Right hindlimb (tissue), 1 donor: Measurements from ENCODE around the gene ZNF506.
A peak's percentile ranks its signal among the peaks of the same experiment; 100 is the strongest.
"Not testable (repeated sequence)": the region's sequence is repeated elsewhere in the genome, so short reads cannot be mapped to it uniquely, and the experiment has no call there.

Experiments used
- DNase-seq: peaks from one replicate; pipeline ENCODE4 v3.0.0-alpha.2; 2018

The ZNF506 gene

DNA sequence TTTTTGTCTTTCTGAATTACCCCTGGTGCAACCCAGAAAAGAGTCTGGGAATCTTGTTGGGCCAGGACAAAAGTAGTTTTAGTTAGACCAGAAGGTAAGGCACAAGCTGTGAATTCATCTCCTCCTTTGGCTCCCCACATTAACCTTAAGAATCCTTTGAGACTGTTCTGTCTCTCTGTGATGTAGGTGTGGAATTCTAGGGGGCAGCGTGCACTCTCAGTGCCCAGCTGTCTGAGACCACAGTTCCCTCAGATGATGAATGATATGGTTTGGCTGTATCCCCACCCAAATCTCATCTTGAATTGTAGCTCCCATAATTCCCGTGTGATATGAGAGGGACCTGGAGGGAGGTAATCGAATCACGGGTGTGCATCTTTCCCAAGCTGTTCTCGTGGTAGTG, 43.9 kb downstream of the ZNF506 start:
- no peak for DNase-seq

DNA sequence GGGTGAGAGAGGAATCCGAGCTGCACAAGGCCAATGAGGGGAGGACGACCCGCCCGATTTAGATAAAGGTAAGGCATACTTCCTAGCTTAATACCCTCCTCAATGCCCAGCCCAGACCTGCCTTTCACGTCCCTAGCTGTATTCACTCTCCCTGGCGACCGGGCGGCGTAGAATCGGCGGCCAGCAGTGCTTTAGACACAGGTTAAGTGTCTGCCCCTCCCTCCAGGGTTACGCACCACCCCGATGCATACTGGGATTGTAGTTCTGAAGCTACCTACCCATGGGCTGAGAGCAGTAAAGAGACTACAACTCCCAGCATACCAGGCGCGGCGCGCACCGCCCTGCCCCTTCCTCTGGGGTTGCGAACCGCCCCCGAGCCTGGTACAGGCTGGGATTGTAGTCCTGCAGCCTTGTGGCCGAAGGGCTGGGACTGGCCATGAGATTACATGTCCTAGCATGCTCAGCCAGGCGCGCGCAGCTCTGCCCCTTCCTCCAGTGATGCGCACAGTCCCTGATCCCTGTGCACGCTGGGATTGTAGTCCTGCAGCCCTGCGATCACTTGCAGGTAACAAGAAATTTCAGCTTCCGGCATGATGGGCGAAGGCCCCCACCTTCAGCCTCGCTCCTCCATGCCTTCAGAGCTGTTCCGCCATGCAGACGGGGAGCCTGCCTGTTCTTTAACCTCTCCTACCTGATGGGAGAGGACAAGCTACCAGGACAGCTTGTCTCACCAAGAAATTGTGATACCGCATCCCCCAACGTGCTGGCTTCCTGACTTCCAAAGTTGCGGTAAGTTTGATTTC, 45.1 kb downstream of the ZNF506 start:
- peak; percentile 99 for DNase-seq

DNA sequence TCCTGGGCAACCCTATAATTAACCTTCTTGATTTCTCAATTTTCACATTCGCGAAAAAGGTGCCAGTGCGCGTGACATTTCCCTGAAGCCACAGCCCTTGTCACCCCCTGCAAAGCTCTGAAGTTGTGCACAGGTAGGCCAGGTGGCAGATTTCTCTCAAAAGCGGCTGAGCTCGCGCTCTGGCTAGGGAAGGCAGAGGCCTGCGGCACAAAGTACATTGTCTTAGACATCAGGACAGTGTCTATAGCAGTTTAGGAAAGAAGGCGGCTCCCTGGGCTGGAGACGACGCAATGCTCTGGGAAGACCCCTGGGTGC, 45.7 kb downstream of the ZNF506 start:
- no peak for DNase-seq

- no peak for DNase-seq
These were observed 47.1 kb downstream of the ZNF506 start for GRCh38 chr19:19774354-19775033.

- DNase-seq: not testable (repeated sequence)
These were observed 49.6 kb downstream of the ZNF506 start for GRCh38 chr19:19771963-19772362.

- DNase-seq: not testable (repeated sequence)
These were observed 51.6 kb downstream of the ZNF506 start for GRCh38 chr19:19769971-19770370.

- no peak for DNase-seq
These were observed 63.4 kb downstream of the ZNF506 start for GRCh38 chr19:19758164-19758563.

- no peak for DNase-seq
These were observed 68.7 kb downstream of the ZNF506 start for GRCh38 chr19:19752760-19753403.

GRCh38 chr19:19751846-19752245, 69.7 kb downstream of the ZNF506 start:
- DNase-seq: no peak

GRCh38 chr19:19750842-19751790, 70.4 kb downstream of the ZNF506 start:
- DNase-seq: no peak

DNA sequence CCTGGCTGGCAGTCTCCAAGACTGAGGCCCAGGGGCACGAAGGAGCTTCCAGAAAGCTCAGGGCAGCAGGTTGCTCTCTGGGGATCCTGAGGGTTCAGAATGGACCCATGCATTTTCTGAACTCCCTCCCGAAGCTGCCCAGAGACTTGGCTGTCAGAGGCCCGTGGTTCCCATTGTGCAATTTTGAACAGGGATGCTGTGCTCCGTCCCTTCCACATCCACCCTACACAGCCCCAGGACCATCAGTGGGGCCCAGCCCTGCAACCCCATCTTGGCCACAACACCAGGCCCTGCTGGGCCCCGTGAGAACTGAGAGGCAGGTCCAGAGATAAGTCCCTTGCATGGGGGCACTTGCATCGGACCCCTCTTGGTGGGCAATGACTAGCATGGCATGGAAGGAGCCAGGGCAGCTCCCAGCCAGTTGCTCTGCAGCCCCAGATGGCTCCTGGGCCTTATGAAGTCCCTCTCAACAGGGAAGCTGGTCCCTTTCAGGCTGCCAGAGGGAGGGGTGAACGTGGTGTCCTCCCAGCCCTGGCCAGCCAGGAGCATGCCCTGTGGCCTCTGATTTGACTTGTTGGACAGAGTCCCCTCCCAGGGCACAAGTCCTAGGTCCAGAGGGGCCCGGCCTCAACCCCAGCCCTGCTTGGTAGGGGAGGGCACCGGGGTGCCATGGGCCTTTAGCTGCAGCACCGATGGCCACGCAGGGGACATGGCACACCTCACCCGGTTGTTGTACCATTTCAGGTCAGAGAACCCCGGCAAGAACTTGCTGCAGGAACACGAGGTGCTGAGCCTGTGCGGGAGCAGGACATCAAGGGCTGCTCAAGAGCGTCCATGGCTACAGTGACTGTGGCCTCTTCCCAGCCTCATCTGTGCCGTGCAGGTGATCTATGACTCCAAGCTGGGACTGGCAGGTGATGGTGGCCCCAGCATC, 71.4 kb downstream of the ZNF506 start:
- DNase-seq: no peak

DNA sequence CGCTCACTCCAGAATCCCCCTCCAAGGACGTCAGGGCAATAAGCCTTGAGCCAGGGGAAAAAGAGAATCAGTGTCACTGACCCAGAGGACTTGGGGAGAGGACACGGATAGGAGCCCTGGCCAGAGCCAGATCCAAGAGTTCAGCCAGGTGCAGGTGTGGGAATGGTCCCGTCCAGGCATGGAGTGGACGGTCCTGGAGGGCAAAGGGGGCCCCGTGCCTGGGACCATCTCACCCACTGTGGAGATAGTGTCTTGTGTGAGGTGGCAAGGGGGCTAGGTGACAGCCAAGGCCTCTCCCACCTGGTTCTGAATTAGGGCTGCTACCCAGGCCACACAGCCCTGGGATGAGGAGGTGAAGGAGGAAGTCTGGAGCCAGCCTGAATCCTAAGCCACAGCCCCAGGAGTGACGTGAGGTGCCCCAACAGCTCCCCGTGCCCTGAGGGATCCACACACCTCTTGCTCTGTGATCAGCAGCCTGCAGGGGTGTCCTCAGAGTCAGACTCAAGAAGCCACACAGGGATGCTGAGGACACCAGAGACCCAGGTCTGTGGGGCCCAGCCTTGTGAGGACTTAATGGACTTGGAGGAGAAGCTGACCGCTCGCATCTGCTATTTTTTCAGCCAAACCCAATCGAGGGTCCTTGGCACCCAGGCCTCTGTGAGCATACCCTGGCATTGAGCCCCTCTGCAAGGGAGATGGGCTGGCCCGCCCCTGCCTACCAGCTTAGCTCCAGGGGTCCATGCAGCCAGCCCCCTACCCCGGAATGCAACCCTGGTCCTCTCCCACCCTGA, 72.2 kb downstream of the ZNF506 start:
- DNase-seq: no peak

- DNase-seq: no peak
These were observed 73.2 kb downstream of the ZNF506 start for GRCh38 chr19:19748249-19748938.

DNA sequence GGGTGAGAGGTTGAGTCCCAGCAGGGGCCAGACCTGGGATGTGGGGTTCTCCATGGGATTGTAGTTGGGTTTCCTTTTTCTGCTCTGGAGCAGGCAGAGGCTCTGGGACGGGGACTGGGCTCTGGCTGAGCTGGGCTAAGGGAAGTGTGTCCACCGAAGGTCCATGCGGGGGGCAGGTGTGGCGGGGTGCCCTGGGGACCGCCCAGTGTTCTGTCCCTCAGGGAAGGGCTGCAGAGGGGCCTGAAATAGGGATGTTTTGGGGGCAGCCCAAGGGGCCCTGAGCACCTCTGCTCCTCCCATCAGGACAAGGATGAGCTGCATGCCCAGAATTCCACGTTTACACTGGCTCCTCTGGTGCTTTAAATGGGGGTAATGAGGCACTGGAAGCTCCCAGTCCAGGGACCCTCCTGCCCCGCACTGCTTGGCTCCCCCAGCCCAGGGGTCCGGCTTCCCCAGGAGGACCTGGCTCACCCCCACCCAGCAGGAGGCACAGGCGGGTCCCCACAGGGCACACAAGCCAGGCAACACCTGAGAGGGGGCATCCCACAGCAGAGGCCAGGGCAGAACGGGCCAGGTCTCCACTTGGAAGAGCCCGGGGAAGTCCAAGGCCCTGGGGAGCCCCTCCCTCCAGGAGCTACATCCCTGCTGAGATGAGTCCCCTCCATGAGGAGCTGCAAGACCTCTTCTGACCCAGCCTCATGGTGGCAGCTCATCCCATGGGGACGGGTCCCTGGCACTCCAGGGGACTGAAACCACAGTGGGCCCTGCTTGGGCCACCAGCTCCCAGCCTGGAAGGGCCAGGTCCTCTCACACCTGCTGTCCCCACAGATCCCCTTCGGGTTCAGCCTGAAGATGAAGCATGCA, 74.0 kb downstream of the ZNF506 start:
- no peak for DNase-seq

DNA sequence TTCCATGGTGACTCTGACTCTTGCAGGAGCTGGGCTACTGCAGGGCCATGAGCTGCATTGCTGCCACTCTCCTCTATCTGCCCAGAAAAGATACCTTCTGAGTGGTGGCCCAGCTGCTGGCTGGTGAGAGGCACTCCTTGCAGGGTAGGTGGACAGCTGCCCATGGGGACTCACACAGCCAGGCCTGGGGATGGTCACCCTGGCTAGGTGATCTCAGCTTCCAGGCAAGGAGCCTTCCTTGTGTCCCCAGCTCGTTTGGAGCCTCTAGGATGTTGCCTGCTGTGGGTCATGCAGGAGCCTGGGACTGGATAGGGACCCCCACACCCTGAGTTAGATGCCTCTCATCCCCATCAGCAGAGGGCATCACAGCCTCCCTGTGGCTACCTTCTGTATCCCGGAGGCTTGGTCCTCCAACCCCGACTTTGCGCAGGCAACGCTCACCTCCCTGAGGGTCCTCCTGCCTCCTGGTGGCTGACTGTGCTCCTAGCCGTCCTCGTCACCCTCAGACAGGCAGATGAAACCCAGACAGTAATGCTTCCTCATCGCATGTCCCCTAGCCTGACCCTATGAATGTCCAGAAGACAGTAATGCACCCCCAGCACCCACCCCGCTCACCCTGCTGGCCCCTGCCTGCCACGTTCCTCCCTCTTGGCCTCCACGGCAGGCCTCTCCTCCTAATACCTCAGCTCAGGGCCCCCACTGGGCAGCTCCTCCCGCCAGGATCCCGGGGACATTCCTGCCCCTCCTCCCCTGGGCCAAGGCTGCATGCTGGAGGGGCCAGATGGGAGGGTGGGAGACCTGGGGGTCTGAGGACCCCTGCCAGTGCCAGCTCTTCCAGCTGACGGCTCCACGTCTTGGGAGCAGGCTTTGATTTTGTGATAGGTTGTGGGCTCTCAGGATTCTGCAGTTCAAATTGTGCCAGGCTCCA, 75.0 kb downstream of the ZNF506 start:
- no peak for DNase-seq

GRCh38 chr19:19745496-19746285, 75.9 kb downstream of the ZNF506 start:
- no peak for DNase-seq

- no peak for DNase-seq
These were observed 76.9 kb downstream of the ZNF506 start for GRCh38 chr19:19744641-19745040.
